H1 (cell line): ENCODE results near the gene CCDC117. TPM values are rescaled to one million over a fixed set of nuclear protein-coding genes. Genes with fewer than 3 reads are reported as not detected.
A peak's percentile ranks its signal among the peaks of the same experiment; 100 is the strongest.

Source experiments
- CTCF ChIA-PET: fragments of 300-600 bp; sonication (Branson Sonifier 250); formaldehyde crosslinking; loops from one replicate; lab custom pipeline; 2021; ENCODE audit not compliant: partially characterized antibody; lab: Charles Lee
- POLR2A ChIA-PET: fragments of 300-600 bp; sonication (Branson Sonifier 250); formaldehyde crosslinking; loops from one replicate; lab custom pipeline; 2021; ENCODE audit warnings: inconsistent platforms; ENCODE audit not compliant: partially characterized antibody; lab: Charles Lee
- DNase-seq, 2 experiments: peaks; one replicate each; pipeline versions ENCODE4 v3.0.0 to v3.0.0-alpha.2; 2010 to 2022; ENCODE audit warnings: low spot score in 2 of 2, low read depth in 1 of 2, mixed read lengths in 1 of 2
- FAIRE-seq: peaks from 2 replicates; lab custom pipeline; 2011; peaks lifted over from hg19 to GRCh38; lab: Jason Lieb, UNC
- H2AFZ ChIP-seq: 2 replicates; pipeline ENCODE4 v1.8.1; 2012; ENCODE audit warnings: low read length, inconsistent platforms
- H2AK5ac ChIP-seq: 2 replicates; pipeline ENCODE4 v1.6.1; 2013; ENCODE audit warnings: low read depth, low read length
- H2BK120ac ChIP-seq: replicated peaks from 2 replicates; pipeline ENCODE3; 2013; ENCODE audit warnings: low read depth, low read length, inconsistent platforms
- H2BK12ac ChIP-seq: 2 replicates; pipeline ENCODE4 v1.6.1; 2013; ENCODE audit warnings: low read depth, low read length
- H2BK15ac ChIP-seq: 2 replicates; pipeline ENCODE4 v1.6.1; 2013; ENCODE audit warnings: low read length
- H2BK20ac ChIP-seq: 2 replicates; pipeline ENCODE4 v1.6.1; 2013; ENCODE audit warnings: low read length
- H2BK5ac ChIP-seq: 2 replicates; pipeline ENCODE4 v1.6.1; 2013; ENCODE audit warnings: low read depth, low read length
- H3K14ac ChIP-seq: 2 replicates; pipeline ENCODE4 v1.6.1; 2013; ENCODE audit warnings: inconsistent platforms; ENCODE audit not compliant: insufficient read length
- H3K18ac ChIP-seq: 2 replicates; pipeline ENCODE4 v1.6.1; 2013; ENCODE audit warnings: low read length; ENCODE audit errors: extremely low read depth
- H3K23ac ChIP-seq: 2 replicates; pipeline ENCODE4 v1.6.1; 2013; ENCODE audit warnings: inconsistent platforms; ENCODE audit not compliant: insufficient read length
- H3K23me2 ChIP-seq: 2 replicates; pipeline ENCODE4 v1.6.1; 2013; ENCODE audit warnings: low read depth, low read length
- H3K27ac ChIP-seq: 2 replicates; pipeline ENCODE4 v1.6.1; 2011; ENCODE audit warnings: low read depth, low read length, inconsistent platforms
- H3K27me3 ChIP-seq, 4 experiments: replicated peaks in 1 of 4; 1 replicate in 1 of 4; 2 replicates in 3 of 4; pipeline versions ENCODE4 v1.6.1 to v1.8.1; 2011 to 2013; ENCODE audit warnings: low read length in 3 of 4, mild to moderate bottlenecking in 3 of 4, inconsistent platforms in 2 of 4, mixed read lengths in 2 of 4, moderate library complexity in 1 of 4; ENCODE audit not compliant: control insufficient read depth in 3 of 4, insufficient read depth in 3 of 4; ENCODE audit errors: extremely low read depth in 1 of 4
- H3K36me3 ChIP-seq, 4 experiments: 2 replicates each; pipeline versions ENCODE4 v1.6.1 to v1.8.1; 2011 to 2013; ENCODE audit warnings: mild to moderate bottlenecking in 4 of 4, low read length in 3 of 4, moderate library complexity in 2 of 4, control low read depth in 1 of 4, inconsistent platforms in 1 of 4; ENCODE audit not compliant: insufficient read depth in 4 of 4, control insufficient read depth in 2 of 4
- H3K4ac ChIP-seq: replicated peaks from 2 replicates; pipeline ENCODE3; 2013; ENCODE audit warnings: low read length, low read depth, mixed read lengths, inconsistent platforms; ENCODE audit not compliant: insufficient read length
- H3K4me1 ChIP-seq, 4 experiments: replicated peaks in 1 of 4; 1 replicate in 1 of 4; 2 replicates in 3 of 4; pipeline versions ENCODE4 v1.6.1 to v1.8.1; 2011 to 2013; ENCODE audit warnings: low read length in 3 of 4, inconsistent platforms in 2 of 4, mixed read lengths in 1 of 4; ENCODE audit not compliant: insufficient read depth in 4 of 4, control insufficient read depth in 3 of 4
- H3K4me2 ChIP-seq, 2 experiments: 2 replicates each; pipeline versions ENCODE4 v1.6.1 to v1.8.1; 2011 to 2013; ENCODE audit warnings: low read depth in 2 of 2, low read length in 2 of 2, control low read depth in 1 of 2, inconsistent platforms in 1 of 2, mild to moderate bottlenecking in 1 of 2; ENCODE audit not compliant: insufficient read depth in 1 of 2
- H3K4me3 ChIP-seq, 4 experiments: fragments of 200-600, 300-600 bp in 1 of 4; sonication (generic), shearing (Covaris generic), sonication (Bioruptor Twin) in 1 of 4; 2 replicates each; pipeline versions ENCODE4 v1.5.1 to v1.8.1; 2011 to 2016; ENCODE audit warnings: low read length in 4 of 4, low read depth in 3 of 4, control low read depth in 2 of 4, inconsistent platforms in 2 of 4, mild to moderate bottlenecking in 2 of 4, mixed read lengths in 1 of 4, moderate library complexity in 1 of 4; ENCODE audit not compliant: insufficient read depth in 2 of 4; ENCODE audit errors: extremely low read depth in 1 of 4
- H3K56ac ChIP-seq: replicated peaks from 2 replicates; pipeline ENCODE3; 2013; ENCODE audit warnings: low read depth, mild to moderate bottlenecking, mixed read lengths, low read length, inconsistent platforms; ENCODE audit not compliant: insufficient read length
- H3K79me1 ChIP-seq: 2 replicates; pipeline ENCODE4 v1.6.1; 2013; ENCODE audit warnings: low read depth, low read length, control low read depth
- H3K79me2 ChIP-seq, 2 experiments: 2 replicates each; pipeline versions ENCODE4 v1.6.1 to v1.8.1; 2012 to 2013; ENCODE audit warnings: low read length in 2 of 2, mild to moderate bottlenecking in 2 of 2, inconsistent platforms in 1 of 2; ENCODE audit not compliant: insufficient read depth in 2 of 2, control insufficient read depth in 1 of 2
- H3K9ac ChIP-seq, 4 experiments: replicated peaks in 1 of 4; 1 replicate in 1 of 4; 2 replicates in 3 of 4; pipeline versions ENCODE4 v1.6.1 to v1.8.1; 2011 to 2013; ENCODE audit warnings: low read depth in 3 of 4, low read length in 3 of 4, control low read depth in 2 of 4, mild to moderate bottlenecking in 2 of 4, moderate library complexity in 2 of 4, inconsistent platforms in 1 of 4; ENCODE audit errors: extremely low read depth in 1 of 4
- H3K9me3 ChIP-seq, 2 experiments: 2 replicates each; pipeline versions ENCODE4 v1.6.1 to v1.8.1; 2012 to 2013; ENCODE audit warnings: mild to moderate bottlenecking in 2 of 2, moderate library complexity in 2 of 2, control low read depth in 1 of 2, inconsistent platforms in 1 of 2, low read depth in 1 of 2, low read length in 1 of 2, mixed read lengths in 1 of 2; ENCODE audit not compliant: insufficient read depth in 2 of 2
- H4K20me1 ChIP-seq, 2 experiments: replicated peaks in 1 of 2; 2 replicates each; pipeline versions ENCODE3 to v1.8.1; 2011 to 2013; ENCODE audit warnings: inconsistent platforms in 2 of 2, low read length in 2 of 2, mild to moderate bottlenecking in 1 of 2; ENCODE audit not compliant: insufficient read depth in 2 of 2, control insufficient read depth in 1 of 2
- H4K5ac ChIP-seq: 2 replicates; pipeline ENCODE4 v1.6.1; 2013; ENCODE audit warnings: low read length, low read depth, mixed read lengths, inconsistent platforms; ENCODE audit not compliant: insufficient read length
- H4K8ac ChIP-seq: 2 replicates; pipeline ENCODE4 v1.8.0; 2013; ENCODE audit warnings: mild to moderate bottlenecking, moderate library complexity, low read length, inconsistent platforms; ENCODE audit not compliant: insufficient read depth; ENCODE audit errors: extremely low read depth
- H4K91ac ChIP-seq: replicated peaks from 2 replicates; pipeline ENCODE3; 2013; ENCODE audit warnings: low read length, mixed read lengths, inconsistent platforms; ENCODE audit not compliant: insufficient read length
- RAD21 ChIP-seq, 2 experiments: IDR thresholded peaks in 1 of 2; conservative IDR thresholded peaks in 1 of 2; 2 replicates each; pipeline ENCODE4 v1.6.1; 2011; ENCODE audit warnings: low read depth in 2 of 2, low read length in 2 of 2, improper control_type of control experiment in 1 of 2, inconsistent platforms in 1 of 2, mild to moderate bottlenecking in 1 of 2, moderate library complexity in 1 of 2
- WGBS, 2 experiments: shearing (Covaris generic) in 1 of 2; methylation state at CpG; one replicate each; pipeline versions ENCODE4 v1.1.6 to v1.1.7; 2013 to 2015; ENCODE audit warnings: low lambda C conversion rate in 2 of 2, mixed read lengths in 2 of 2, inconsistent platforms in 1 of 2, low coverage in 1 of 2, missing lambda C conversion rate in 1 of 2; ENCODE audit not compliant: insufficient replicate concordance in 2 of 2, insufficient coverage in 1 of 2, insufficient read length in 1 of 2; ENCODE audit errors: extremely low coverage in 1 of 2, missing lambda C conversion rate in 1 of 2; 5-methylcytosine and 5-hydroxymethylcytosine counted together
- polyA plus RNA-seq, 7 experiments: library from polyadenylated mRNA; depleted of rRNA in 3 of 7; stranded (reverse) in 5 of 7; unstranded in 2 of 7; fragments of >200 nt in 5 of 7; fragments of 200-250 nt in 2 of 7; gene quantifications; 1 replicate in 5 of 7; 2 replicates in 1 of 7; 4 replicates in 1 of 7; pipeline versions ENCODE4 v1.2.1 to v1.2.3, GENCODE V29; 2011 to 2013; ENCODE audit warnings: missing spikeins in 2 of 7, mixed read lengths in 2 of 7
- total RNA-seq: library from RNA; stranded (reverse); fragmentation: NEBNext Ultra II Directional; extraction: Animal tissue kit (Norgen Biotek cat#: 25700); gene quantifications from 2 replicates; pipeline ENCODE4 v1.2.1, GENCODE V29; 2021

CCDC117 gene
- total and polyA plus RNA-seq, 2 of the 8 experiments (the other 6 are each of a cell fraction or from before 2014, with no cell fraction given) = 9.1 to 43.1 TPM

DNA sequence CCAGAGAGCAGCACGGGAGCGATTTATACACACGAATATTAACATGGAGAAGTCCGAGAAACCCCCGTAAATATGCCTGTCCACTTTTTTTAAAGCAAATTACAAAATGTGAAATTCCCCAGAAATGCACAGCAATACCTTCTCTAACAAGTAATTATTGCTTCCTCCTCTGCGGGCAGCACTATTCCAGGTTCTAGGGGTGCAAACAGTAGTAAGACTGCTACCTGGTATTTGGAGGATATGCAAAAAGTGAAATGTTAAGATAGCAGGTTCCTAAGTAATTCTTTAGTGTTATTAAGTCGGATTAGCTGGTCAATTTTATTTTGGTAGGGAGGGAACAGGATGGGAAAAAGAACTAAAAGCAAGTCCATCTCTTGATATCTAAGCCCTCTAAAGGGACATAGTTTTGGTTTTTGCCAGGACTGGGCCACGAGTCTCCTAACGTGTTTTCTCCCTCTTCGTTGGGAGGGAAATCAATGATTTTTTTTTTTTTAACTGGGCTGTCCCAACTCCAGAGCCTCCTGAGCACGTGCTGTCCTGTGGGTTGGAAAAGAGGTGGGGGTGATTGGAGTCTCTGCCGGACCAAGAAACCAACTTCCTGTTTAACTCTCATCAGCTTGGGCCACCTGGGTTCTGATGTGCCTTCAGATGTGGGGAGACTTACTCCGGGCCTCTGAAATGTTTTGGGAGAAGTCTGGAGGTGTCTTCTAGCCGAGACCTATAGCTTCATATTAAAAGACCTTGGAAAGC lies 29.5 kb downstream of the CCDC117 start:
- Histone ChIP-seq H3K27me3 (no peaks in the 10 kb centered on the region), H2AFZ (no peak overlapping the region), H2AK5ac (no peak overlapping the region), H4K20me1 (peaks cover 1% of the 10 kb centered on the region in 2 experiments), H2BK15ac (no peak overlapping the region), H4K5ac (no peak overlapping the region), H3K9me3 (no peaks in the 10 kb centered on the region), H3K27ac (no peak overlapping the region), H2BK5ac (no peak overlapping the region), H4K91ac (no peak overlapping the region), H3K18ac (no peak overlapping the region), H3K79me2 (peaks cover 10 to 26% of the 10 kb centered on the region in 2 experiments), H4K8ac (peak overlapping the region; percentile 23; the same call in 1 of the 2 replicates), H3K9ac (no peak overlapping the region), H2BK120ac (no peak overlapping the region), H3K56ac (no peak overlapping the region), H2BK12ac (no peak overlapping the region), H3K23ac (no peak overlapping the region), H3K4ac (no peak overlapping the region), H3K4me2 (peak overlapping the region in 1 of 2 experiments; percentile 84; a peak in 1 of 4 replicates), H2BK20ac (no peak overlapping the region), H3K79me1 (no peaks in the 10 kb centered on the region; the same call in 1 of the 2 replicates), H3K4me1 (peaks cover 0 to 3% (median under 1%) of the 10 kb centered on the region in 4 experiments; a peak in 1 of 7 replicates), H3K36me3 (peaks cover 3 to 21% (median 9%) of the 10 kb centered on the region in 4 experiments; a peak in 7 of 8 replicates), H3K4me3 (0 out of 8 replicates have a peak overlapping the region, but pooled peaks of 1 of the 4 experiments have one; percentile 0), H3K23me2 (peaks cover 4% of the 10 kb centered on the region), H3K14ac (no peak overlapping the region)
- FAIRE-seq = no peak
- no peak for DNase-seq
- ChIA-PET CTCF (interaction anchor here (1.0 to 2.9 kb wide), 3 partner anchors 8 to 27 kb away, joined by 3 to 12 read pairs (median 5); no protein-coding TSS in a partner anchor), POLR2A (interaction anchor here (0.6 to 10.0 kb wide), 9 partner anchors 8 to 579 kb away, joined by 3 to 100 read pairs (median 3); no protein-coding TSS in a partner anchor)
- 83% methylated on average over 14 of the region's 14 CpGs; no CpG with 5 or more reads in 1 of the 2 experiments for WGBS, 2 experiments
- TF ChIP-seq RAD21 (IDR thresholded peaks at IDR 0.05 in 1 of 2, conservative IDR thresholded peaks at IDR 0.05 in 1 of 2; ENCODE audit: low read depth in 2 of 2, low read length in 2 of 2) = no peak
